Natural killer cell (primary cell): ENCODE results near the gene DHX16. TPM values are rescaled to one million over a fixed set of nuclear protein-coding genes. Genes with fewer than 3 reads are reported as not detected.

Source experiments
- ATAC-seq, 3 donors: fragments of 150-1000 bp in 2 of 3; fragments of 200-7000 bp in 1 of 3; cut with Tn5 transposase; 1 replicate in 1 of 3; 2 replicates in 2 of 3; pipeline ENCODE4 v1.10.0; 2021; ENCODE audit warnings: mild to moderate bottlenecking in 2 of 3, moderate library complexity in 2 of 3
- DNase-seq, 2 donors: peaks; one replicate each; pipeline versions ENCODE4 v3.0.0 to v3.0.0-alpha.2; 2013 to 2021; ENCODE audit warnings: mixed read lengths in 1 of 2
- H3K27ac ChIP-seq: one replicate; pipeline ENCODE4 v1.5.1; 2013; ENCODE audit warnings: mild to moderate bottlenecking, low read length
- H3K27me3 ChIP-seq: one replicate; pipeline ENCODE4 v1.6.1; 2013; ENCODE audit warnings: low read length; ENCODE audit not compliant: control insufficient read depth, insufficient read depth
- H3K36me3 ChIP-seq: one replicate; pipeline ENCODE4 v1.6.1; 2013; ENCODE audit warnings: low read length; ENCODE audit not compliant: control insufficient read depth, insufficient read depth
- H3K4me1 ChIP-seq: one replicate; pipeline ENCODE4 v1.6.1; 2013; ENCODE audit warnings: low read length; ENCODE audit not compliant: control insufficient read depth, insufficient read depth
- H3K4me3 ChIP-seq: one replicate; pipeline ENCODE4 v1.5.1; 2013; ENCODE audit warnings: low read length
- H3K9me3 ChIP-seq: one replicate; pipeline ENCODE4 v1.6.1; 2013; ENCODE audit warnings: low read length; ENCODE audit not compliant: control insufficient read depth, insufficient read depth
- H3K27ac Mint-ChIP-seq, 2 donors: one replicate each; pipeline ENCODE4 v1.8.0; 2022; ENCODE audit warnings: mild to moderate bottlenecking in 2 of 2, mixed read lengths in 2 of 2, moderate library complexity in 1 of 2
- H3K27me3 Mint-ChIP-seq, 2 donors: one replicate each; pipeline ENCODE4 v1.8.0; 2022; ENCODE audit warnings: low read depth in 2 of 2, mixed read lengths in 2 of 2
- H3K36me3 Mint-ChIP-seq: one replicate; pipeline ENCODE4 v1.8.0; 2022; ENCODE audit warnings: mixed read lengths
- H3K4me1 Mint-ChIP-seq, 2 donors: one replicate each; pipeline ENCODE4 v1.8.0; 2022; ENCODE audit warnings: mixed read lengths in 2 of 2
- H3K4me3 Mint-ChIP-seq: one replicate; pipeline ENCODE4 v1.8.0; 2022; ENCODE audit warnings: mild to moderate bottlenecking, moderate library complexity, mixed read lengths
- H3K9me3 Mint-ChIP-seq, 2 donors: one replicate each; pipeline ENCODE4 v1.8.0; 2022; ENCODE audit warnings: mixed read lengths in 2 of 2
- WGBS: methylation state at CpG from one replicate; pipeline ENCODE4 v1.1.7; 2013; ENCODE audit warnings: missing lambda C conversion rate; ENCODE audit not compliant: insufficient coverage; 5-methylcytosine and 5-hydroxymethylcytosine counted together
- intact Hi-C: fragments of 100-400 bp; cut with micrococcal nuclease; formaldehyde crosslinking; loops from one replicate; pipeline ENCODE4 v1.14.2; 2022
- total RNA-seq, 4 donors: library from RNA; stranded (reverse); fragments of 120-200 nt in 1 of 4; gene quantifications; one replicate each; pipeline versions ENCODE4 v1.2.3 to v1.2.4, GENCODE V29; 2013 to 2022
- TF ChIP-seq, protein P1 (sequence below): fragments of 200-600 bp; IDR thresholded peaks from one replicate; pipeline ENCODE4 v1.8.0; 2022; ENCODE audit warnings: antibody characterized with exemption

The DHX16 gene
- total RNA-seq, 3 donors from 2014 or later (not counting 1 experiment from before 2014, with no cell fraction given), result 27.3 to 35.7 (median 27.7) TPM

- peaks cover 52 to 79% of the 10 kb centered on the region in 2 donors for H3K4me1 Mint-ChIP-seq
- WGBS, result 8% methylated on average over 3 of the region's 4 CpGs
- TF ChIP-seq, protein P1, sequence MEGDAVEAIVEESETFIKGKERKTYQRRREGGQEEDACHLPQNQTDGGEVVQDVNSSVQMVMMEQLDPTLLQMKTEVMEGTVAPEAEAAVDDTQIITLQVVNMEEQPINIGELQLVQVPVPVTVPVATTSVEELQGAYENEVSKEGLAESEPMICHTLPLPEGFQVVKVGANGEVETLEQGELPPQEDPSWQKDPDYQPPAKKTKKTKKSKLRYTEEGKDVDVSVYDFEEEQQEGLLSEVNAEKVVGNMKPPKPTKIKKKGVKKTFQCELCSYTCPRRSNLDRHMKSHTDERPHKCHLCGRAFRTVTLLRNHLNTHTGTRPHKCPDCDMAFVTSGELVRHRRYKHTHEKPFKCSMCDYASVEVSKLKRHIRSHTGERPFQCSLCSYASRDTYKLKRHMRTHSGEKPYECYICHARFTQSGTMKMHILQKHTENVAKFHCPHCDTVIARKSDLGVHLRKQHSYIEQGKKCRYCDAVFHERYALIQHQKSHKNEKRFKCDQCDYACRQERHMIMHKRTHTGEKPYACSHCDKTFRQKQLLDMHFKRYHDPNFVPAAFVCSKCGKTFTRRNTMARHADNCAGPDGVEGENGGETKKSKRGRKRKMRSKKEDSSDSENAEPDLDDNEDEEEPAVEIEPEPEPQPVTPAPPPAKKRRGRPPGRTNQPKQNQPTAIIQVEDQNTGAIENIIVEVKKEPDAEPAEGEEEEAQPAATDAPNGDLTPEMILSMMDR, result no peak
- peak overlapping the region; percentile 96 for H3K4me3 Mint-ChIP-seq
- ATAC-seq (no peak), DNase-seq (peak in 1 of 2 donors; percentile 37)
- H3K27me3 ChIP-seq, result no peaks in the 10 kb centered on the region
- H3K27me3 Mint-ChIP-seq, result no peaks in the 10 kb centered on the region
- no peaks in the 10 kb centered on the region for H3K9me3 ChIP-seq
- H3K27ac ChIP-seq, result peak overlapping the region; percentile 84
- peaks cover 61% of the 10 kb centered on the region for H3K4me1 ChIP-seq
- peaks cover 14% of the 10 kb centered on the region for H3K36me3 Mint-ChIP-seq
- H3K9me3 Mint-ChIP-seq, result no peaks in the 10 kb centered on the region
- H3K27ac Mint-ChIP-seq, result peak overlapping the region; percentile 91 to 98
- peak overlapping the region; percentile 96 for H3K4me3 ChIP-seq
- intact Hi-C loops, result loop anchor here (1.0 to 5.0 kb wide), 2 partner anchors 36 to 196 kb away; partner anchors contain the start of gene MDC1
- H3K36me3 ChIP-seq, result peaks cover 34% of the 10 kb centered on the region
These were observed 8.9 kb upstream of the DHX16 start for GRCh38 chr6:30681766-30682142.

DNA sequence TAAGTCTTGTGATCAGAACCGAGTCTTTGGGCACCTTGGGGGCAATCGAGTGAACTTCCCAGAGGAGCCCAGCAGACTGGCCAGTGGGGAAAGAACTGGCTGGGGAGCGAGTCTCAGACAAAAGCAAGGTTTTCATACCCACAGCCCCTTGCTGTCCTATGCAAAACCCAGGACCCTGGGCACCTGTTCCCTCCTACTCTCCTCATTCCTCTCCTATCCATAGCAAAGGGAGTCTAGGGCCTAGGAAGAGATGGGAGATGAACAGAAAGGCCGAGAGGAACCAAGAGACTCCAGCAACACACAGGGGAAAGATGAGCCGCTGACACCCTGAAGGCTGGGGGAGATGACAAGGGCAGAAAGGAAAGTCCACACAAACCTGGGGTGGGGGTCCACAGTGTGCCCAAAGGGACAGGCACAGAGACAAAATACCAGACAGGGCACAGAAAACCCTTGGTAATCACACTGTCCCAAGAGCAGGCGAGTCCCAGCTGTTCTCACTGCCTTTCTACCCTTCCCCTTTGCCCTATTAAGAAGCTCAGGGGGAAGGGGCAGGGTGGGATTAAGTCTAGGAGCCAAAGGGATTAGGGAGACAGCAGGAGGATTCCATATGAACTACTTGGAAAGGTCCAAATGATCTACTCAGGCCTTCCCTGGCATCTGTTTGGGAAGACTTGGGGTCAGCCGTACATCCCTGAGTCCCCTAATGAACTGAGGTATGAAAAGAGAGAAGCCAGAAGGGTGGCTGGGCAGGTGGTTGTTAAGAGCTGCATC, 7.1 kb upstream of the DHX16 start:
- 43% methylated on average over 6 of the region's 7 CpGs for WGBS
- TF ChIP-seq, protein P1, result no peak
- Histone ChIP-seq H3K9me3 (no peaks in the 10 kb centered on the region), H3K36me3 (peaks cover 45% of the 10 kb centered on the region), H3K4me1 (peaks cover 47% of the 10 kb centered on the region), H3K27ac (peak overlapping the region; percentile 59), H3K27me3 (no peaks in the 10 kb centered on the region), H3K4me3 (peak overlapping the region; percentile 1)
- Mint-ChIP-seq H3K27ac (peak overlapping the region; percentile 91 to 98), H3K4me1 (peaks cover 48 to 71% of the 10 kb centered on the region in 2 donors), H3K4me3 (peak overlapping the region; percentile 96), H3K36me3 (peaks cover 19% of the 10 kb centered on the region), H3K27me3 (no peaks in the 10 kb centered on the region), H3K9me3 (no peaks in the 10 kb centered on the region)
- DNase-seq (peak in 1 of 2 donors; percentile 27), ATAC-seq (no peak)
- intact Hi-C loops, result loop anchor here (1.0 to 5.0 kb wide), 2 partner anchors 42 to 197 kb away; no protein-coding TSS in a partner anchor

DNA sequence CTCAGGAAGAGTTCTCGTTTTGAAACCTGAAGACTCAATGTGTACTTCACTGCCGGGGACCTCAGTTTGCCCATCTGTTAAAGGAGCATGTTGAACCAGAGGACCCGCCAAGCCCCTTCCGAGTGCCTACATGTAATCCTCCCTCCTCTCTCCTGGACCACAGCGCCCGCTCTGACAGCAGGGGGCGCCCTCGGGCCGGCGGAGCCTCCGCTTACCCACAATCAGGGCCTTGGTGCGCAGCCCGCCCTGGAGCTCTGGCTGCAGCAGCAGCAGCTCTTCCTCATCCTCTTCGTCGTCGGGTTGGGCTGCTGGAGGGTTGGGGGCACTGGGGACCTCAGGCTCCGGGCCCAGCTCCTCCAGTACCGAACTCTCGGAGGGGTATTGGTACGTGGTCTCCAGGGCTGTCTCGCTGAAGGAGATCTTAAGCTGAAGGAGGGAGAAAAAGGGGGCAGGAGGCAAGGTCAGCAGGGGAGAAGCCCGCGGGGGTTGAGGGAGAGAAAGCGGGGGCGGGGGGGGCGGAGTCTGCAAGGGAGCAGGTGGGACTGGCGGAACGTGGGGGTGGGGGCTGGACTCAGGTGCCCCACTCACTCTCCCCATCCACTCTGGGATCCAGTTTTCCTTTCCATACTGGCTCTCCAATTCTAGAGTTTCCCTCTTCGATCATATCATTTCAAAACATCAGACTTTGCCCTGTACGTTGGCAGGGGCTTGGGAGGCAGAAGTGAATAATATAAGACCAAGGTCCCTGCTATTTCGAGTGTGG, 6.3 kb upstream of the DHX16 start:
- H3K27ac ChIP-seq, result peak overlapping the region; percentile 59
- Mint-ChIP-seq H3K27me3 (no peaks in the 10 kb centered on the region), H3K36me3 (peaks cover 15% of the 10 kb centered on the region), H3K4me1 (peaks cover 45 to 65% of the 10 kb centered on the region in 2 donors), H3K27ac (peak overlapping the region; percentile 91 to 98), H3K9me3 (no peaks in the 10 kb centered on the region), H3K4me3 (peak overlapping the region; percentile 79)
- peak; percentile 35 to 69 (median 48) for ATAC-seq
- H3K9me3 ChIP-seq, result no peaks in the 10 kb centered on the region
- whole genome bisulfite sequencing, result 6% methylated on average over 25 of the region's 31 CpGs
- TF ChIP-seq, protein P1, result peak; percentile 95
- H3K4me3 ChIP-seq, result peak overlapping the region; percentile 15
- H3K4me1 ChIP-seq, result peaks cover 47% of the 10 kb centered on the region
- peak; percentile 94 to 95 for DNase-seq
- no peaks in the 10 kb centered on the region for H3K27me3 ChIP-seq
- peaks cover 45% of the 10 kb centered on the region for H3K36me3 ChIP-seq
- intact Hi-C loops, result loop anchor here (1.0 kb wide), 1 partner anchor 43 kb away; no protein-coding TSS in a partner anchor
